Posterior cingulate gyrus (tissue), 11 donors: ENCODE data around the gene SYTL3.
"Not testable (repeated sequence)": the region's sequence is repeated elsewhere in the genome, so short reads cannot be mapped to it uniquely, and the experiment has no call there.

ENCODE experiments used
- DNase-seq, 10 donors: peaks; one replicate each; pipeline versions ENCODE4 v3.0.0 to v3.0.0-alpha.2; 2020 to 2021; ENCODE audit warnings: mixed read lengths in 3 of 10
- intact Hi-C: fragments of 100-400 bp; cut with DNase I; formaldehyde crosslinking; loops from one replicate; pipeline ENCODE4 v1.15.1; 2023

Gene SYTL3

GRCh38 chr6:158636778-158637177 lies 13.1 kb upstream of the SYTL3 start:
- DNase-seq = no peak
- intact Hi-C loops = no loop called here

GRCh38 chr6:158638324-158638854 lies 11.5 kb upstream of the SYTL3 start:
- no peak for DNase-seq

GRCh38 chr6:158639056-158639455 lies 10.8 kb upstream of the SYTL3 start:
- intact Hi-C loops = no loop called here
- no peak for DNase-seq

More at GRCh38 chr6:158638324-158638854, 11.5 kb upstream of the SYTL3 start:
- intact Hi-C loops = no loop called here

- DNase-seq = no peak
- intact Hi-C loops = no loop called here
Measured at GRCh38 chr6:158640519-158640918, 9.3 kb upstream of the SYTL3 start.

GRCh38 chr6:158642097-158642601 lies 7.7 kb upstream of the SYTL3 start:
- peak in 1 of 10 donors; percentile 26 for DNase-seq
- intact Hi-C loops = no loop called here

- intact Hi-C loops = no loop called here
- DNase-seq = no peak
Measured at GRCh38 chr6:158643836-158644230, 6.0 kb upstream of the SYTL3 start.

GRCh38 chr6:158644231-158645063 lies 5.4 kb upstream of the SYTL3 start, which contains the start of gene DYNLT1:
Gene DYNLT1 (minus strand): TSS chr6:158644743. CDS start chr6:158644708, 35 bp downstream.
- DNase-seq = peak; percentile 84 to 98 (median 89)
- intact Hi-C loops = no loop called here

GRCh38 chr6:158645064-158646022 lies 4.5 kb upstream of the SYTL3 start:
- no peak for DNase-seq
- intact Hi-C loops = no loop called here

- peak in 1 of 10 donors; percentile 10 for DNase-seq
Measured at GRCh38 chr6:158646023-158646910, 3.6 kb upstream of the SYTL3 start.

GRCh38 chr6:158647501-158647900 lies 2.4 kb upstream of the SYTL3 start:
- no peak for DNase-seq
- intact Hi-C loops = no loop called here

More at GRCh38 chr6:158646023-158646910, 3.6 kb upstream of the SYTL3 start:
- intact Hi-C loops = no loop called here

- DNase-seq = peak in 1 of 10 donors; percentile 16
- intact Hi-C loops = no loop called here
Measured at GRCh38 chr6:158648682-158649131, 1.1 kb upstream of the SYTL3 start.

GRCh38 chr6:158651981-158652737 lies 2.3 kb downstream of the SYTL3 start:
- DNase-seq, intact Hi-C loops: not testable (repeated sequence)

GRCh38 chr6:158653577-158654354 lies 3.9 kb downstream of the SYTL3 start:
- no peak for DNase-seq
- intact Hi-C loops = no loop called here

- intact Hi-C loops = no loop called here
- DNase-seq = peak; percentile 19 to 92 (median 46)
Measured at GRCh38 chr6:158654498-158654897, 4.6 kb downstream of the SYTL3 start.

GRCh38 chr6:158654960-158655489 lies 5.2 kb downstream of the SYTL3 start:
- DNase-seq = no peak
- intact Hi-C loops = no loop called here

GRCh38 chr6:158655569-158656450 lies 6.0 kb downstream of the SYTL3 start:
- intact Hi-C loops = no loop called here
- DNase-seq = no peak

- intact Hi-C loops, DNase-seq: not testable (repeated sequence)
Measured at GRCh38 chr6:158656986-158657385, 7.1 kb downstream of the SYTL3 start.
